Liver (tissue), 9 donors: ENCODE results near the gene MAML3. TPM values are rescaled to one million over a fixed set of nuclear protein-coding genes. Genes with fewer than 3 reads are reported as not detected.

Source experiments
- DNase-seq: peaks from one replicate; pipeline ENCODE4 v3.0.0-alpha.2; 2017; ENCODE audit warnings: low spot score
- H3K27ac ChIP-seq, 2 donors: one replicate each; pipeline ENCODE4 v1.7.0; 2013; ENCODE audit warnings: inconsistent platforms in 2 of 2, low read length in 2 of 2, control low read depth in 1 of 2, low read depth in 1 of 2, mild to moderate bottlenecking in 1 of 2
- H3K27me3 ChIP-seq, 4 donors: one replicate each; pipeline versions ENCODE4 v1.6.1 to v1.7.0; 2013; ENCODE audit warnings: low read length in 3 of 4, inconsistent platforms in 1 of 4, mild to moderate bottlenecking in 1 of 4, moderate library complexity in 1 of 4; ENCODE audit not compliant: control insufficient read depth in 4 of 4, insufficient read depth in 4 of 4
- H3K36me3 ChIP-seq, 4 donors: one replicate each; pipeline versions ENCODE4 v1.6.1 to v1.7.0; 2013; ENCODE audit warnings: low read length in 3 of 4, mild to moderate bottlenecking in 3 of 4, low read depth in 1 of 4, moderate library complexity in 1 of 4; ENCODE audit not compliant: control insufficient read depth in 4 of 4, insufficient read depth in 3 of 4
- H3K4me1 ChIP-seq, 4 donors: one replicate each; pipeline versions ENCODE4 v1.6.1 to v1.7.0; 2013; ENCODE audit warnings: low read length in 3 of 4, mild to moderate bottlenecking in 3 of 4, moderate library complexity in 1 of 4; ENCODE audit not compliant: control insufficient read depth in 4 of 4, insufficient read depth in 4 of 4
- H3K4me3 ChIP-seq, 3 donors: one replicate each; pipeline versions ENCODE4 v1.6.1 to v1.7.0; 2013; ENCODE audit warnings: low read length in 3 of 3, control low read depth in 1 of 3, low read depth in 1 of 3, mild to moderate bottlenecking in 1 of 3
- H3K9ac ChIP-seq, 2 donors: one replicate each; pipeline ENCODE4 v1.7.0; 2013; ENCODE audit warnings: low read length in 2 of 2, mild to moderate bottlenecking in 2 of 2, moderate library complexity in 2 of 2, control low read depth in 1 of 2, low read depth in 1 of 2
- H3K9me3 ChIP-seq, 4 donors: one replicate each; pipeline versions ENCODE4 v1.6.1 to v1.7.0; 2013; ENCODE audit warnings: low read length in 3 of 4; ENCODE audit not compliant: control insufficient read depth in 4 of 4
- EGR1 ChIP-seq, 2 donors: IDR thresholded peaks; 2 replicates each; pipeline ENCODE4 v1.6.1; 2016 to 2018; ENCODE audit warnings: antibody characterized with exemption in 2 of 2, low read depth in 2 of 2
- FOXA1 ChIP-seq: IDR thresholded peaks from 2 replicates; pipeline ENCODE4 v1.6.1; 2016; ENCODE audit warnings: antibody characterized with exemption
- FOXA2 ChIP-seq: IDR thresholded peaks from 2 replicates; pipeline ENCODE4 v1.6.1; 2016; ENCODE audit warnings: antibody characterized with exemption
- GABPA ChIP-seq, 2 donors: IDR thresholded peaks in 1 of 2; conservative IDR thresholded peaks in 1 of 2; 2 replicates each; pipeline ENCODE4 v1.6.1; 2016; ENCODE audit warnings: antibody characterized with exemption in 2 of 2, mild to moderate bottlenecking in 1 of 2, moderate library complexity in 1 of 2
- HNF4A ChIP-seq, 2 donors: conservative IDR thresholded peaks; 2 replicates each; pipeline ENCODE4 v1.6.1; 2016; ENCODE audit warnings: antibody characterized with exemption in 2 of 2, mild to moderate bottlenecking in 2 of 2
- HNF4G ChIP-seq: IDR thresholded peaks from 2 replicates; pipeline ENCODE4 v1.6.1; 2016; ENCODE audit warnings: antibody characterized with exemption
- JUND ChIP-seq, 2 donors: IDR thresholded peaks; 2 replicates each; pipeline ENCODE4 v1.6.1; 2016; ENCODE audit warnings: antibody characterized with exemption in 2 of 2
- MAX ChIP-seq: IDR thresholded peaks from 2 replicates; pipeline ENCODE4 v1.6.1; 2016; ENCODE audit warnings: antibody characterized with exemption
- NR2F2 ChIP-seq: IDR thresholded peaks from 2 replicates; pipeline ENCODE4 v1.6.1; 2016; ENCODE audit warnings: antibody characterized with exemption
- RAD21 ChIP-seq, 2 donors: IDR thresholded peaks; 2 replicates each; pipeline ENCODE4 v1.6.1; 2016; ENCODE audit warnings: antibody characterized with exemption in 2 of 2, mild to moderate bottlenecking in 2 of 2
- REST ChIP-seq: IDR thresholded peaks from 2 replicates; pipeline ENCODE4 v1.6.1; 2016; ENCODE audit warnings: antibody characterized with exemption, mild to moderate bottlenecking
- SP1 ChIP-seq: IDR thresholded peaks from 2 replicates; pipeline ENCODE4 v1.6.1; 2018; ENCODE audit warnings: antibody characterized with exemption, mild to moderate bottlenecking
- TAF1 ChIP-seq: conservative IDR thresholded peaks from 2 replicates; pipeline ENCODE4 v1.6.1; 2016; ENCODE audit warnings: antibody characterized with exemption, mild to moderate bottlenecking
- YY1 ChIP-seq: IDR thresholded peaks from 2 replicates; pipeline ENCODE4 v1.6.1; 2016; ENCODE audit warnings: antibody characterized with exemption, mild to moderate bottlenecking
- WGBS: extraction: QIAGEN DNeasy Blood & Tissue Kit; methylation state at CpG from one replicate; pipeline ENCODE4 v1.1.7; 2013; 5-methylcytosine and 5-hydroxymethylcytosine counted together
- polyA plus RNA-seq, 2 donors: library from polyadenylated mRNA; stranded (reverse) in 1 of 2; unstranded in 1 of 2; fragments of 200-250 nt in 1 of 2; fragments of >200 nt in 1 of 2; fragmentation: Nextera tagmentation in 1 of 2; extraction: Ambion mirVana in 1 of 2; gene quantifications; one replicate each; pipeline versions ENCODE4 v1.2.1 to v1.2.3, GENCODE V29; 2013 to 2015
- total RNA-seq, 2 donors: library from RNA; depleted of rRNA; stranded (reverse); fragments of >200 nt; gene quantifications; one replicate each; pipeline ENCODE4 v1.2.3, GENCODE V29; 2014
- TF ChIP-seq, protein P1 (sequence below): IDR thresholded peaks from 2 replicates; pipeline ENCODE4 v1.6.1; 2016; ENCODE audit warnings: antibody characterized with exemption
- TF ChIP-seq, protein P2 (sequence below): fragments of 150-350 bp; IDR thresholded peaks from 2 replicates; pipeline ENCODE4 v1.5.1; 2017; ENCODE audit warnings: improper control_type of control experiment, low read depth, low read length; ENCODE audit not compliant: missing input control
- TF ChIP-seq, protein P3 (sequence below): IDR thresholded peaks from 2 replicates; pipeline ENCODE4 v1.6.1; 2016; ENCODE audit warnings: antibody characterized with exemption
- donor health status: healthy.
- donor health status: healthy.
- donor health status: healthy.
- donor health status: healthy.
- donor health status: healthy.

MAML3 gene
- total and polyA plus RNA-seq, 4 donors, result 1.3 to 4.3 (median 2.7) TPM

GRCh38 chr4:140031061-140031460, 122.9 kb downstream of the MAML3 start (continued):
- TF ChIP-seq TAF1 (no peak), MAX (no peak), HNF4G (no peak), GABPA (IDR thresholded peaks at IDR 0.05 in 1 of 2, conservative IDR thresholded peaks at IDR 0.05 in 1 of 2) (no peak), YY1 (no peak), SP1 (no peak)

DNA sequence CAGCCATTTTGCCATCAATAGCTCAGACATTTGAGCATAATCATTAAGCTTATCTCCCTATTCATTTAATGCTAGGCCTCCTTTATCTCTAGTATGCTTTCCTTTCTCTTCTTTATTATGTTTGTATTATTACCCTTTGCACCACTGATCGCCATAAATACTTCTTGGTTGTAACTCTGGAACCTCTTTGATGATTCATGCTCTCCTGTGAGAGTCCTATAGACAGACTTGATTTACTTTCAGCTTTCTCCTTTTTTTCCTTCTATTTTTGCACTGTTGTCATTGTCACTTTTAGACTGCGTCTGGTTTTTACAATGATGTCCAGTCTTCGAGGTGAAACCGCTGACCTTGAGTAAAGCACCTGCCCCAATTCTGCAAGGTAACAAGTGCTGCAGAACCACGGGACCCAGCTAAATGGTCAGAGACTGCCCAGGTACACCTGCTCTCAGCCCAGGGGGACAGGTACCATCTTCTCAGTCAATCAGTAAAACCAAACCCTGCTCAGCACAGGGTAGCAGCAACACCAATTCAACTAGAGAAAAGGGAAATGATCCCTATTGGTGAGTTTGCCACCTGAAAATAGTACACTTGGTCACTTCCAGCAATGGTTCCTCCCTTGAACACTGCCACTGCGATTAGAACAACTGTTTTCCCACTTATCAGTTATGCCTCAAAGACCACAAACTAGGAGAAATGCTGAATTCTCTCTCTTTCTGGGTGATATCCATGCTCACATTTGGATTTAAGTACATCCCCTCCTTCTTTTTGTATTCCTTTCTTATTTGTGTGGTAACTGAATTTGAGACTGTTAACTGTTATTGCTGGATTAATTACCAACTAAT, 125.1 kb downstream of the MAML3 start:
- no peak for DNase-seq
- Histone ChIP-seq H3K4me1 (no peaks in the 10 kb centered on the region), H3K36me3 (no peaks in the 10 kb centered on the region), H3K27ac (no peak overlapping the region), H3K27me3 (no peaks in the 10 kb centered on the region), H3K4me3 (no peak overlapping the region), H3K9me3 (no peaks in the 10 kb centered on the region), H3K9ac (no peak overlapping the region)
- TF ChIP-seq FOXA2, result no peak
- TF ChIP-seq YY1, result no peak
- TF ChIP-seq, protein P1, sequence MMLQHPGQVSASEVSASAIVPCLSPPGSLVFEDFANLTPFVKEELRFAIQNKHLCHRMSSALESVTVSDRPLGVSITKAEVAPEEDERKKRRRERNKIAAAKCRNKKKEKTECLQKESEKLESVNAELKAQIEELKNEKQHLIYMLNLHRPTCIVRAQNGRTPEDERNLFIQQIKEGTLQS, result no peak
- TF ChIP-seq TAF1, result no peak
- no peak for TF ChIP-seq HNF4A (conservative IDR thresholded peaks at IDR 0.05)
- no peak for TF ChIP-seq RAD21 (IDR thresholded peaks at IDR 0.05)
- no peak for TF ChIP-seq MAX
- TF ChIP-seq GABPA (IDR thresholded peaks at IDR 0.05 in 1 of 2, conservative IDR thresholded peaks at IDR 0.05 in 1 of 2), result no peak
- TF ChIP-seq, protein P2, sequence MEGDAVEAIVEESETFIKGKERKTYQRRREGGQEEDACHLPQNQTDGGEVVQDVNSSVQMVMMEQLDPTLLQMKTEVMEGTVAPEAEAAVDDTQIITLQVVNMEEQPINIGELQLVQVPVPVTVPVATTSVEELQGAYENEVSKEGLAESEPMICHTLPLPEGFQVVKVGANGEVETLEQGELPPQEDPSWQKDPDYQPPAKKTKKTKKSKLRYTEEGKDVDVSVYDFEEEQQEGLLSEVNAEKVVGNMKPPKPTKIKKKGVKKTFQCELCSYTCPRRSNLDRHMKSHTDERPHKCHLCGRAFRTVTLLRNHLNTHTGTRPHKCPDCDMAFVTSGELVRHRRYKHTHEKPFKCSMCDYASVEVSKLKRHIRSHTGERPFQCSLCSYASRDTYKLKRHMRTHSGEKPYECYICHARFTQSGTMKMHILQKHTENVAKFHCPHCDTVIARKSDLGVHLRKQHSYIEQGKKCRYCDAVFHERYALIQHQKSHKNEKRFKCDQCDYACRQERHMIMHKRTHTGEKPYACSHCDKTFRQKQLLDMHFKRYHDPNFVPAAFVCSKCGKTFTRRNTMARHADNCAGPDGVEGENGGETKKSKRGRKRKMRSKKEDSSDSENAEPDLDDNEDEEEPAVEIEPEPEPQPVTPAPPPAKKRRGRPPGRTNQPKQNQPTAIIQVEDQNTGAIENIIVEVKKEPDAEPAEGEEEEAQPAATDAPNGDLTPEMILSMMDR, result no peak
- no peak for TF ChIP-seq HNF4G
- no peak for TF ChIP-seq NR2F2
- no peak for TF ChIP-seq JUND (IDR thresholded peaks at IDR 0.05)
- no peak for TF ChIP-seq REST
- TF ChIP-seq FOXA1, result no peak
- TF ChIP-seq, protein P3, sequence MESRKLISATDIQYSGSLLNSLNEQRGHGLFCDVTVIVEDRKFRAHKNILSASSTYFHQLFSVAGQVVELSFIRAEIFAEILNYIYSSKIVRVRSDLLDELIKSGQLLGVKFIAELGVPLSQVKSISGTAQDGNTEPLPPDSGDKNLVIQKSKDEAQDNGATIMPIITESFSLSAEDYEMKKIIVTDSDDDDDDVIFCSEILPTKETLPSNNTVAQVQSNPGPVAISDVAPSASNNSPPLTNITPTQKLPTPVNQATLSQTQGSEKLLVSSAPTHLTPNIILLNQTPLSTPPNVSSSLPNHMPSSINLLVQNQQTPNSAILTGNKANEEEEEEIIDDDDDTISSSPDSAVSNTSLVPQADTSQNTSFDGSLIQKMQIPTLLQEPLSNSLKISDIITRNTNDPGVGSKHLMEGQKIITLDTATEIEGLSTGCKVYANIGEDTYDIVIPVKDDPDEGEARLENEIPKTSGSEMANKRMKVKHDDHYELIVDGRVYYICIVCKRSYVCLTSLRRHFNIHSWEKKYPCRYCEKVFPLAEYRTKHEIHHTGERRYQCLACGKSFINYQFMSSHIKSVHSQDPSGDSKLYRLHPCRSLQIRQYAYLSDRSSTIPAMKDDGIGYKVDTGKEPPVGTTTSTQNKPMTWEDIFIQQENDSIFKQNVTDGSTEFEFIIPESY, result no peak
- no peak for TF ChIP-seq EGR1 (IDR thresholded peaks at IDR 0.05; ENCODE audit: low read depth in 2 of 2)
- 76% methylated on average over 6 of the region's 6 CpGs for WGBS
